Activated CD8-positive, alpha-beta T cell treated with anti-CD3 and anti-CD28 coated beads for 36 hours (primary cell): ENCODE data around the gene MS4A6A. TPM values are rescaled to one million over a fixed set of nuclear protein-coding genes. Genes with fewer than 3 reads are reported as not detected.

Source experiments
- ATAC-seq: fragments of 200-7000 bp; cut with Tn5 transposase; one replicate; pipeline ENCODE4 v1.10.0; 2021; ENCODE audit warnings: mild to moderate bottlenecking, moderate library complexity
- CTCF ChIA-PET: fragments of 350-600 bp; sonication (Branson Sonifier 250); formaldehyde crosslinking; loops from one replicate; lab custom pipeline; 2021; ENCODE audit warnings: antibody characterized with exemption; lab: Charles Lee
- POLR2A ChIA-PET: fragments of 350-600 bp; sonication (Branson Sonifier 250); formaldehyde crosslinking; loops from one replicate; lab custom pipeline; 2021; ENCODE audit warnings: antibody characterized with exemption; lab: Charles Lee
- DNase-seq: peaks from one replicate; pipeline ENCODE4 v3.0.0-alpha.2; 2020
- H3K27ac Mint-ChIP-seq: one replicate; pipeline ENCODE4 v1.8.0; 2021; ENCODE audit warnings: mild to moderate bottlenecking, mixed read lengths
- H3K27me3 Mint-ChIP-seq: one replicate; pipeline ENCODE4 v1.8.0; 2021; ENCODE audit warnings: mixed read lengths
- H3K36me3 Mint-ChIP-seq: one replicate; pipeline ENCODE4 v1.8.0; 2021; ENCODE audit warnings: low read depth, mixed read lengths
- H3K4me1 Mint-ChIP-seq: one replicate; pipeline ENCODE4 v1.8.0; 2021; ENCODE audit warnings: low read depth, mixed read lengths
- H3K4me3 Mint-ChIP-seq: one replicate; pipeline ENCODE4 v1.8.0; 2021; ENCODE audit warnings: mild to moderate bottlenecking, moderate library complexity, mixed read lengths
- H3K9me3 Mint-ChIP-seq: one replicate; pipeline ENCODE4 v1.8.0; 2021; ENCODE audit warnings: mixed read lengths
- CTCF ChIP-seq: fragments of 200-600 bp; IDR thresholded peaks from one replicate; pipeline ENCODE4 v1.8.0; 2022; ENCODE audit warnings: antibody characterized with exemption, mild to moderate bottlenecking
- intact Hi-C: fragments of 100-400 bp; cut with micrococcal nuclease; formaldehyde crosslinking; loops from one replicate; pipeline ENCODE4 v1.10.0; 2022
- total RNA-seq, 2 experiments: library from RNA; stranded (reverse); gene quantifications; one replicate each; pipeline ENCODE4 v1.2.3, GENCODE V29; 2021

MS4A6A gene
- total RNA-seq, 2 experiments from 2014 or later = not detected

- TF ChIP-seq CTCF = no peak
- Mint-ChIP-seq H3K4me3 (no peak overlapping the region), H3K4me1 (peaks cover 10% of the 10 kb centered on the region), H3K36me3 (peaks cover 2% of the 10 kb centered on the region), H3K27me3 (peaks cover 30% of the 10 kb centered on the region), H3K9me3 (peaks cover 6% of the 10 kb centered on the region), H3K27ac (no peak overlapping the region)
- ATAC-seq (no peak), DNase-seq (no peak)
- ChIA-PET CTCF (no interaction called here), POLR2A (no interaction called here)
- intact Hi-C loops = no loop called here
These were observed 21.1 kb downstream of the MS4A6A start for GRCh38 chr11:60161766-60162165.

GRCh38 chr11:60161107-60161506 lies 21.8 kb downstream of the MS4A6A start:
- no peak for ATAC-seq
- POLR2A ChIA-PET = no interaction called here
- peaks cover 10% of the 10 kb centered on the region for H3K4me1 Mint-ChIP-seq

GRCh38 chr11:60159868-60160267 lies 23.0 kb downstream of the MS4A6A start:
- intact Hi-C loops = no loop called here
- no peak for TF ChIP-seq CTCF
- Mint-ChIP-seq H3K4me3 (no peak overlapping the region), H3K27me3 (peaks cover 21% of the 10 kb centered on the region), H3K27ac (no peak overlapping the region), H3K4me1 (peaks cover 4% of the 10 kb centered on the region), H3K9me3 (peaks cover 4% of the 10 kb centered on the region), H3K36me3 (peaks cover 2% of the 10 kb centered on the region)
- DNase-seq = no peak
- no peak for ATAC-seq
- ChIA-PET POLR2A (no interaction called here), CTCF (interaction anchor here (1.0 kb wide), 1 partner anchor 10 kb away, joined by 3 read pairs; no protein-coding TSS in a partner anchor)

More at GRCh38 chr11:60161107-60161506, 21.8 kb downstream of the MS4A6A start:
- peaks cover 6% of the 10 kb centered on the region for H3K9me3 Mint-ChIP-seq
- intact Hi-C loops = no loop called here
- no peak for TF ChIP-seq CTCF
- H3K36me3 Mint-ChIP-seq = peaks cover 2% of the 10 kb centered on the region
- no peak overlapping the region for H3K4me3 Mint-ChIP-seq
- no peak for DNase-seq
- peaks cover 26% of the 10 kb centered on the region for H3K27me3 Mint-ChIP-seq
- CTCF ChIA-PET = no interaction called here
- H3K27ac Mint-ChIP-seq = no peak overlapping the region

- Mint-ChIP-seq H3K4me1 (no peaks in the 10 kb centered on the region), H3K4me3 (no peak overlapping the region), H3K27ac (no peak overlapping the region), H3K9me3 (no peaks in the 10 kb centered on the region), H3K27me3 (peaks cover 21% of the 10 kb centered on the region), H3K36me3 (peaks cover 2% of the 10 kb centered on the region)
- TF ChIP-seq CTCF = no peak
- POLR2A ChIA-PET = no interaction called here
- ATAC-seq (no peak), DNase-seq (no peak)
- CTCF ChIA-PET = interaction anchor here (0.7 kb wide), 1 partner anchor 70 kb away, joined by 3 read pairs; no protein-coding TSS in a partner anchor
- intact Hi-C loops = no loop called here
These were observed 23.6 kb downstream of the MS4A6A start for GRCh38 chr11:60159284-60159683.

- ChIA-PET POLR2A (no interaction called here), CTCF (interaction anchor here (0.7 kb wide), 1 partner anchor 69 kb away, joined by 3 read pairs; no protein-coding TSS in a partner anchor)
- peaks cover 18% of the 10 kb centered on the region for H3K27me3 Mint-ChIP-seq
- TF ChIP-seq CTCF = no peak
- H3K4me1 Mint-ChIP-seq = no peaks in the 10 kb centered on the region
- no peak overlapping the region for H3K27ac Mint-ChIP-seq
- intact Hi-C loops = no loop called here
- H3K4me3 Mint-ChIP-seq = no peak overlapping the region
- H3K9me3 Mint-ChIP-seq = no peaks in the 10 kb centered on the region
- ATAC-seq (no peak), DNase-seq (no peak)
- peaks cover 1% of the 10 kb centered on the region for H3K36me3 Mint-ChIP-seq
These were observed 24.2 kb downstream of the MS4A6A start for GRCh38 chr11:60158636-60159035.
